ENCODE measurements around the gene DTYMK. TPM values are rescaled to one million over a fixed set of nuclear protein-coding genes. Genes with fewer than 3 reads are reported as not detected.
A peak's percentile ranks its signal among the peaks of the same experiment; 100 is the strongest.

The DTYMK gene
- total and polyA plus RNA-seq, 4 donors = 8.4 to 18.5 (median 11.9) TPM

DNA sequence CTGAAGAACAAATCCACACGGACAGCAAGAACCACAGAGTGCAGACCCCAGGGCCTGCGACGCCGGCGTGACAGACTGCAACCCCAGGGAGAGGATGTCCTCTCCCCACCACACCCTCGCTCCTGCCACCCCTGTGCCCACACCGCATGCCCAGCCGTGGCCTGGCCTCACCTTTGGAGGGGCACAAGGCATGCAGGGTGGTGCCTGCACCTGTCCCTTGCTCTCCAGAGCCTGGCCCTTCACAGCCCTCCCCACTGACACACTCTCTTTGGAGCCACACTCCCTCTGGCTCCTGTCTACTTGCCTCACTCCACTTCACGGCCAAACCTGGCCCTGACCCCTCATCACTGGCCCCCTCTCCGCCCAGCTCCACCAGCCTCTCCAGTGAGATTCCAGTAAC is 58.9 kb downstream of the DTYMK start:
- no peak for DNase-seq
- 93 to 94% methylated on average over 9 to 10 of the region's 10 CpGs for WGBS, 2 donors
- no peaks in the 10 kb centered on the region for H3K27me3 ChIP-seq (ENCODE audit: control insufficient read depth in 1 of 2, insufficient read depth in 2 of 2, low read length in 1 of 2)
- H3K4me3 ChIP-seq (ENCODE audit: low read length in 2 of 2) = no peak overlapping the region
- H3K9me3 ChIP-seq (ENCODE audit: control insufficient read depth, low read length) = no peaks in the 10 kb centered on the region
- ATAC-seq (ENCODE audit: low FRiP score) = peak; percentile 36
- no peaks in the 10 kb centered on the region for H3K36me3 ChIP-seq (ENCODE audit: control insufficient read depth in 1 of 2, insufficient read depth in 2 of 2, low read length in 1 of 2)
- intact Hi-C loops (cut with DNase I) = no loop called here
- no peaks in the 10 kb centered on the region for H3K4me1 ChIP-seq (ENCODE audit: control insufficient read depth in 1 of 2, insufficient read depth in 2 of 2, low read length in 2 of 2)
- no peak overlapping the region for H3K27ac ChIP-seq (ENCODE audit: low read depth in 1 of 2, low read length in 2 of 2)

Other genes with a start within 250 kb of the DTYMK start
- gene STK25, start 178.2 kb downstream of the DTYMK start, total RNA-seq = 100 to 1,000 TPM; 101 to 142 TPM
- gene STK25, start 178.2 kb downstream of the DTYMK start, polyA plus RNA-seq = 100 to 1,000 TPM in 1 of 2 donors, 10 to 100 TPM in 1; 85.1 to 261 TPM
- 10 to 100 TPM in 1 of 2 donors, 1 to 10 TPM in 1; 6.3 to 11.6 TPM for gene BOK, start 128.1 kb downstream of the DTYMK start, total RNA-seq
- 1 to 10 TPM; 3.1 to 4.7 TPM for gene BOK, start 128.1 kb downstream of the DTYMK start, polyA plus RNA-seq
- 10 to 100 TPM; 29.2 to 31.9 TPM for gene THAP4, start 49.7 kb downstream of the DTYMK start, total RNA-seq
- gene THAP4, start 49.7 kb downstream of the DTYMK start, polyA plus RNA-seq = 10 to 100 TPM; 24.3 to 41.5 TPM
- 10 to 100 TPM; 71.3 to 85.4 TPM for gene ATG4B, start 49.1 kb downstream of the DTYMK start, total RNA-seq
- 10 to 100 TPM; 30.4 to 77.3 TPM for gene ATG4B, start 49.1 kb downstream of the DTYMK start, polyA plus RNA-seq
- gene ING5, start 15.2 kb upstream of the DTYMK start, total RNA-seq = 10 to 100 TPM; 30.7 to 31.7 TPM
- 10 to 100 TPM; 11.9 to 51.7 TPM for gene ING5, start 15.2 kb upstream of the DTYMK start, polyA plus RNA-seq
- 10 to 100 TPM; 20.5 to 29.9 TPM for gene D2HGDH, start 47.8 kb upstream of the DTYMK start, total RNA-seq
- 10 to 100 TPM in 1 of 2 donors, 1 to 10 TPM in 1; 4.1 to 69.8 TPM for gene D2HGDH, start 47.8 kb upstream of the DTYMK start, polyA plus RNA-seq
- not detected for gene GAL3ST2, start 90.0 kb upstream of the DTYMK start, total RNA-seq
- not detected for gene GAL3ST2, start 90.0 kb upstream of the DTYMK start, polyA plus RNA-seq
- gene NEU4, start 122.4 kb upstream of the DTYMK start, total RNA-seq = under 1 TPM in 1 of 2 donors, not detected in 1; 0.26 TPM
- gene NEU4, start 122.4 kb upstream of the DTYMK start, polyA plus RNA-seq = 1 to 10 TPM in 1 of 2 donors, not detected in 1; 6.4 TPM
- gene PDCD1, start 172.1 kb upstream of the DTYMK start, total RNA-seq = under 1 TPM; 0.39 to 0.75 TPM
- gene PDCD1, start 172.1 kb upstream of the DTYMK start, polyA plus RNA-seq = not detected
- not detected for gene RTP5, start 182.9 kb upstream of the DTYMK start, total RNA-seq
- gene RTP5, start 182.9 kb upstream of the DTYMK start, polyA plus RNA-seq = not detected

Measured in aorta (tissue), 5 donors.